Pancreas (tissue), 10 donors: ENCODE results near the gene EVI5. TPM values are rescaled to one million over a fixed set of nuclear protein-coding genes. Genes with fewer than 3 reads are reported as not detected.
"Not testable (repeated sequence)": the region's sequence is repeated elsewhere in the genome, so short reads cannot be mapped to it uniquely, and the experiment has no call there.

Experiments used
- ATAC-seq, 4 donors: fragments of 200-7000 bp; cut with Tn5 transposase; one replicate each; pipeline versions ENCODE4 v1.8.0 to v1.9.1; 2020; ENCODE audit warnings: mild to moderate bottlenecking in 4 of 4, moderate library complexity in 4 of 4
- DNase-seq, 6 donors: peaks; one replicate each; pipeline ENCODE4 v3.0.0-alpha.2; 2020
- FAIRE-seq: peaks from 2 replicates; lab custom pipeline; 2012; peaks lifted over from hg19 to GRCh38; lab: Jason Lieb, UNC
- H3K27ac ChIP-seq, 4 donors: fragments of 200-600 bp; sonication (generic); 1 replicate in 3 of 4; 2 replicates in 1 of 4; pipeline versions ENCODE4 v1.5.0 to v1.8.0; 2020
- H3K27me3 ChIP-seq, 4 donors: fragments of 200-600 bp; one replicate each; pipeline ENCODE4 v1.8.0; 2021
- H3K36me3 ChIP-seq, 3 donors: fragments of 200-600 bp; sonication (generic) in 1 of 3; one replicate each; pipeline versions ENCODE4 v1.5.0 to v1.8.0; 2020 to 2021
- H3K4me1 ChIP-seq, 3 donors: fragments of 200-600 bp; one replicate each; pipeline ENCODE4 v1.8.0; 2021
- H3K4me3 ChIP-seq, 4 donors: fragments of 200-600 bp; sonication (generic) in 2 of 4; one replicate each; pipeline versions ENCODE4 v1.5.0 to v1.8.0; 2020 to 2021
- H3K9me3 ChIP-seq, 4 donors: fragments of 200-600 bp; one replicate each; pipeline ENCODE4 v1.8.0; 2021
- CTCF ChIP-seq, 4 donors: fragments of 200-600 bp; sonication (generic) in 3 of 4; IDR thresholded peaks; one replicate each; pipeline versions ENCODE4 v1.5.0 to v1.8.0; 2021; ENCODE audit warnings: antibody characterized with exemption in 4 of 4
- WGBS, 2 donors: extraction: QIAGEN DNeasy Blood & Tissue Kit; methylation state at CpG; one replicate each; pipeline ENCODE4 v1.1.7; 2013; 5-methylcytosine and 5-hydroxymethylcytosine counted together
- intact Hi-C, 3 donors: fragments of 100-400 bp; cut with DNase I; formaldehyde crosslinking; loops; one replicate each; pipeline versions ENCODE4 v1.11.1 to v1.14.2; 2022
- polyA plus RNA-seq, 2 donors: library from polyadenylated mRNA; stranded (reverse); fragments of 200-250 nt; gene quantifications; one replicate each; pipeline ENCODE4 v1.2.3, GENCODE V29; 2013
- total RNA-seq, 6 donors: library from RNA; stranded (reverse); fragmentation: NEBNext Ultra II Directional in 4 of 6; extraction: Animal tissue kit (Norgen Biotek cat#: 25700) in 4 of 6; gene quantifications; one replicate each; pipeline versions ENCODE4 v1.2.1 to v1.2.4, GENCODE V29; 2021 to 2023
- donor health status: healthy with polysubstance abuse.
- donor health status: DM: no; HTN: no; CAD: no; lungs with moderate emphysema.
- donor health status: DM: no; HTN: no; CAD: no.
- donor health status: control.
- donor health status: control.
- donor health status: Bipolar disorder and iron deficiency.
- donor health status: DM: yes; HTN: yes; CAD: no.
- donor health status: DM: no; HTN: no; CAD: no.
- donor health status: DM: no; HTN: no; CAD: no.
- donor health status: DM: yes; HTN: yes; CAD: no.

The EVI5 gene
- total and polyA plus RNA-seq, 8 donors = 3.3 to 21.7 (median 12.7) TPM

- Histone ChIP-seq H3K27ac (no peak overlapping the region), H3K4me3 (no peak overlapping the region), H3K9me3 (no peaks in the 10 kb centered on the region), H3K36me3 (no peaks in the 10 kb centered on the region), H3K4me1 (peaks cover 0 to 5% (median 0%) of the 10 kb centered on the region in 3 donors), H3K27me3 (no peaks in the 10 kb centered on the region)
- TF ChIP-seq CTCF (IDR thresholded peaks at IDR 0.05) = no peak
- intact Hi-C loops = no loop called here
- ATAC-seq (no peak), DNase-seq (no peak), FAIRE-seq (no peak)
These were observed 5.2 kb upstream of the EVI5 start for GRCh38 chr1:92790081-92790480.

- no peak for TF ChIP-seq CTCF (IDR thresholded peaks at IDR 0.05)
- intact Hi-C loops = no loop called here
- H3K4me3 ChIP-seq = peak overlapping the region in 1 of 4 donors; percentile 62
- FAIRE-seq (no peak), DNase-seq (no peak), ATAC-seq (no peak)
- no peaks in the 10 kb centered on the region for H3K36me3 ChIP-seq
- WGBS, 2 donors = 86 to 90% methylated on average over 5 of the region's 5 CpGs
- H3K27me3 ChIP-seq = no peaks in the 10 kb centered on the region
- peaks cover 0 to 19% (median 0%) of the 10 kb centered on the region in 3 donors for H3K4me1 ChIP-seq
- no peak overlapping the region for H3K27ac ChIP-seq
- no peaks in the 10 kb centered on the region for H3K9me3 ChIP-seq
These were observed 1.4 kb upstream of the EVI5 start for GRCh38 chr1:92786111-92786901.

- no peaks in the 10 kb centered on the region for H3K36me3 ChIP-seq
- DNase-seq (peak in 3 of 6 donors; percentile 29 to 60 (median 45)), FAIRE-seq (no peak), ATAC-seq (peak in 3 of 4 donors; percentile 1 to 11 (median 4))
- peak overlapping the region; percentile 96 to 100 (median 99) for H3K27ac ChIP-seq
- no peak for TF ChIP-seq CTCF (IDR thresholded peaks at IDR 0.05)
- no peaks in the 10 kb centered on the region for H3K27me3 ChIP-seq
- peaks cover 0 to 19% (median 0%) of the 10 kb centered on the region in 3 donors for H3K4me1 ChIP-seq
- intact Hi-C loops = no loop called here
- no peaks in the 10 kb centered on the region for H3K9me3 ChIP-seq
- WGBS, 2 donors = 0 to 1% methylated on average over 24 of the region's 25 CpGs
- H3K4me3 ChIP-seq = peak overlapping the region; percentile 62 to 86 (median 73)
These were observed 778 bp downstream of the EVI5 start for GRCh38 chr1:92784021-92784638.

- Histone ChIP-seq H3K4me3 (peak overlapping the region in 3 of 4 donors; percentile 62 to 86 (median 70)), H3K27ac (peak overlapping the region in 2 of 4 donors; percentile 96 to 99), H3K4me1 (peaks cover 0 to 19% (median 0%) of the 10 kb centered on the region in 3 donors)
- H3K9me3 ChIP-seq, ATAC-seq, FAIRE-seq, H3K36me3 ChIP-seq, H3K27me3 ChIP-seq, intact Hi-C loops: not testable (repeated sequence)
- peak in 2 of 6 donors; percentile 16 to 25 for DNase-seq
- WGBS, 2 donors = 46 to 47% methylated on average over 14 of the region's 14 CpGs
These were observed 1.4 kb downstream of the EVI5 start for GRCh38 chr1:92783550-92783949.

GRCh38 chr1:92778376-92778775, 6.5 kb downstream of the EVI5 start:
- Histone ChIP-seq H3K27me3 (no peaks in the 10 kb centered on the region), H3K4me3 (no peak overlapping the region), H3K4me1 (peaks cover 5 to 9% (median 7%) of the 10 kb centered on the region in 3 donors), H3K27ac (no peak overlapping the region), H3K9me3 (no peaks in the 10 kb centered on the region), H3K36me3 (no peaks in the 10 kb centered on the region)
- intact Hi-C loops = no loop called here
- ATAC-seq (no peak), DNase-seq (no peak), FAIRE-seq (no peak)
- TF ChIP-seq CTCF (IDR thresholded peaks at IDR 0.05) = no peak
- 60 to 77% methylated on average over 1 of the region's 1 CpG for WGBS, 2 donors
